HG02759 (cell line): ENCODE data around the gene KCNQ5.

Experiments used
- ATAC-seq: cut with Tn5 transposase; IDR thresholded peaks from one replicate; pipeline ENCODE4 v1.9.1; 2021; ENCODE audit warnings: mild to moderate bottlenecking, moderate library complexity; ENCODE audit not compliant: unreplicated experiment

Gene KCNQ5

DNA sequence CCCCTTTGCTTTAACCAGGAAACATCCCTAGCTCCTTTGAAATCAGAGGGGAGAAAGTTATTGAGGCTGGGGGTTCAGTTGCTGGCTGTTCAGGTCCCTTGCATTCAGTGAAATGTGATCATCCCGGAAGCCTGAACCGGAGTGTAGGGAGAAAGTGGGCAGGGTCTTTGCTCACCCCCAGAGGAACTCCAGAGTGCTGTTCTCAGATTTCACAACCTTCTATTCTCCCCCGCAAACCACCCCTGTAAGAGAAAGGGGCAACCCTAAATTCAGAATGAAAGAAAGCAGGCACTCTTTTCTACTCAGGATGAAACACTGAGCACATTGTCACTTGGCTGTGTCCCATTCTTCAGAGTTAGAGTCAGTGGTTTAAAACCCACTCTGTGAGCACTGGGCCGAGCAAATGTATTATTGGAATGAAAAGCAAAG, 463.6 kb downstream of the KCNQ5 start:
- ATAC-seq, result peak; percentile 73

DNA sequence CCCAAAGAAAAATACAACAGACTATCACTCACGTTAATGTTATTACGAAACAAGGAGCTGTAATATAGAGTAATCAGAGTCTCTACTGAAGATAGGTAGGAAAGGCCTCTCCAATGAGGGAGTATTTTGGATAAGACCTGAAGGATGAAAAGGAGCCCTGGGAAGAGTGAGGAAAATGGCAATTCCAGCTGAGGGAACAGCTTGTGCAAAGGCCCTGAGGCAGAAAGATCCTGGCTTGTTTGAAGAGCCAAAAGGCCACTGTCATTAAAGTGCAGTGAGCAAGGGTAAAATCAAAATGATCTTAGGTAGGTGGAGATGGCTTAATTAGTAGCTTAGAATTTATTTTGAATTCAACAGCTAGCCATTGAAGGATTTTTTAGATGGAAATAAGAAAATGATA, 464.9 kb downstream of the KCNQ5 start:
- no peak for ATAC-seq

DNA sequence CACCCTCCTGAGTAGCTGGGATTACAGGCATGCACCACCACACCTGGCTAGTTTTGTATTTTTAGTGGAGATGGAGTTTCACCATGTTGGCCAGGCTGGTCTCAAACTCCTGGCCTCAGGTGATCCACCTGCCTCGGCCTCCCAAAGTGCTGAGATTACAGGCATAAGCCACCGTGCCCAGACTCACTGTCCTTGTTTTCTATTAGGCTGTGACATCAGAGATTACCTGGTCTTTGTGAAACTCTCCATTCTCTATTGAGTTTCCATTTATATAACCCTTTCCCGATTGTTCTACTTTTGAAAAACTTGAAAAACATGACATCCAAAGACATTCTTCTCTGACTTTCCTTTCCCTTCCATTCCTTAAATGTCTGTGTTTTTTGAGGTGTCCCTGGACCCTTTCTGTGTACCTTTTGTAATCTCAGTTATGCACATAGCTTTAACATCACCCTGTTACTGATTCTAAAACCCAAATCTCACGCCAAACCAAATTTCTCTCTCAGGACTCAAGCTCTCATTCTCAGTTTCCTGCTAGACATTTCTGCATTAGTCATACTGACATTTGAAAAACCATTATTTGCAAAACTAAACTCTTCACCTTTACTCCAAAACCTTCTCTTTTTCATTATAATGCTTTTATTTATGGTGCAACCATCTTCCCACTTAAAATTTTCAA, 466.4 kb downstream of the KCNQ5 start:
- ATAC-seq, result peak; percentile 45

DNA sequence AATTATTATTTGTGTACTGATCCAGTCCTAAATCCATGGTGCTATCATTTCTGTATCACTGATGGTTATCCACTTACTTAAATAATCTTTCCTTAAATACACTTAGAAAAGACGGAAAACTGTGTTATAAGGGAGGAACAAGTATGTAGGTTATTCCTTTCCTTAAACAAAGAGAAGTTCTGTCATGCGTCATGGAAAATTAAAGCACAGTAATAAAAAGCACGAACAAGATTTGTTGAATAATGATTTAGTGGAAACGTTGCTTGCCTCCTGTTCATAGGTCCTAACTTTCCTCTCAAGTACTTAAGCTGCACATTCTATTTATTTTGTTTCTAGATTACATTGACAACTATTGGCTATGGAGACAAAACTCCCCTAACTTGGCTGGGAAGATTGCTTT, 483.1 kb downstream of the KCNQ5 start:
- no peak for ATAC-seq

DNA sequence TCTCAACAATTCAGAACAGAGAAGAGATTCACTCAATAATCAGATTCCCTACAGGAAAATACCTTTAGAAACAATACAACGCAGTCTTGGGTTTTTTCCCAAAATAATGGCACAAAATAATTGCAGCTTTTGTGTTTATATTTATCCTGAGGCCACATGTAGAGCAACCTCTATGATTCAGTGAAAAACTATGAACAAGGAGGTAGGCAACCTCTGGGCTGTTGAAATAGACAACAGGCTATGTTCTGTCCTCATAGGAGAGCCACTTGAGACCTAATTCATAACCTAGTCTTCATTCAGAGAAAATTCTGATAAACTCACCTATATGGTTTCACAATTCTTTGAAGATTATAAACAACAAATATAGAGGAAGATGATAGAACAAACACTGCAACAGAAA, 485.2 kb downstream of the KCNQ5 start:
- no peak for ATAC-seq

DNA sequence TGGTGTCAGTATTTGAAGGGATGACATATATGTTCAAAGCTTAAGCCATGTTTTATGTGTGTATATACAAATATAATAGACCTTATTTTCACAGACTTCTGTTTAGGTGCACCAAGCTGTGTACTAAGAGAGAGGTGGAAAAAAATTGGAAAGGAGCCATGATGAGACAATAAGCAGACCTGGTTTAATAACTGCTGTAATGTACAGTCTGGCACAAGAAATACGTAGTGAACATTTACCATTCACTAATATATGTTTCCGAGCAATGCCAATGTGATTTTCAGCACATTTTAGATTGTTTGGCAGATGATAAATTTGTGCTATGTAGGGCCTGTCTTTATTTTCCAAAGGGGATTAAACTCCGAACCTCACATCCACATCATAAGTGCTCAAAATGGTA, 487.1 kb downstream of the KCNQ5 start:
- no peak for ATAC-seq

DNA sequence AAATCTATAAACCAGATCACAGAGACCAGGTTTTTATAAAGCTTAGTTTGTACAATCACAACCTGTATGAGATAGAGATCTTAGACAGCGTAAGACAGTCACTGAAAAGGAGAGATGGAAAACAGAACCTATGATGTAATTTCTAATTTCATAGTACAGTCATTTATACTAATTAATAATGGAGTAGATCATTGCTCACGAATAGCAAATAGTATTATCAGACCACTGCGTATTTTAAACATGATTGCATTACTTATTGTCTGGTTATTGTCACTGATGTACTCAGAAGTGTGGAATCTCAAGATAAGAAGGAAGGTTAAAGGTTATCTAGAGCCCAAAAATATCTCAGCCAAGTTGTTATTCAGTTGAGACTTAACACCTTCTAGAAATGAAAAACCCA, 487.8 kb downstream of the KCNQ5 start:
- no peak for ATAC-seq

DNA sequence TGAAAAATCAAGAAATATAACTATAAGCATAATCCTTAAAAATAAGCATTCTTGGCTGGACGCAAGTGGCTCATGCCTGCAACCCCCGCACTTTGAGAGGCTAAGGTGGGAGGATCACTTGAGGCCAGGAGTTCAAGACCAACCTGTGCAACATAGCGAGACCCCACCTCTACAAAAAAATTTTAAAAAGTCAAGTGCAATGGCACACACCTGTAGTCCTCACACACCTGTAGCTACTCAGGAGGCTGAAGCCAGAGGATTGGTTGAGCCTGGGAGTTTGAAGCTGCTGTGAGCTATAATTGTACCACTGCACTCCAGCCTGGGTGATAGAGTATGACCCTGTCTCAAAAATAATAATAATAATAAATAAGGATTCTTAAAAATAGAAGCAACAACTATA, 494.5 kb downstream of the KCNQ5 start:
- ATAC-seq, result no peak

DNA sequence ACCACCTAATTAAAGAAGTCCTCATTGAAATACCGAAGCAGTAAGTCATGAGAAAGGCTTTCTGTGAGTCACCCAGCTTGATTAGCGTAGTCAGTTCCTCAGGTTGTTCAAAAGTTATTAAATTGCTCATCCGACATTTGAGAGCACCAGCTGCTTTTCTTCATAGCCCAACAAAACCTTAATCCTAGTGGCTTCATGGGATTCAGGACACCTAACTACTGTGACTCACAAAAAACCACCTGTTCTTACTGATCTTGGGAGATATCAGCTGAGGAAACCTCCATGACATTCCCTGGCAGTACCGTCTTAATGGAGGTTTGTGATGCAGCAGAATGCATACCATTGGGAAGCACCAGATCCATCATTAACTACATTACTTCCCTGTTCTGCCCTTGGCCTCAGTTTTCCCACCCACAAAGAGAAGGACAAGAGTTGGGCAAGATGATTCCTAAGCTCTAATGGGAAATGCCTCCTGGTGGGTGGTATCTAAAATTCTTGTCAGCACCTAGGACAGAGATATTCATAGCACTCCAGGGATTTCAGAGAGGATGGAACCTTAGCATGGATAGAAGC, 499.6 kb downstream of the KCNQ5 start:
- no peak for ATAC-seq

DNA sequence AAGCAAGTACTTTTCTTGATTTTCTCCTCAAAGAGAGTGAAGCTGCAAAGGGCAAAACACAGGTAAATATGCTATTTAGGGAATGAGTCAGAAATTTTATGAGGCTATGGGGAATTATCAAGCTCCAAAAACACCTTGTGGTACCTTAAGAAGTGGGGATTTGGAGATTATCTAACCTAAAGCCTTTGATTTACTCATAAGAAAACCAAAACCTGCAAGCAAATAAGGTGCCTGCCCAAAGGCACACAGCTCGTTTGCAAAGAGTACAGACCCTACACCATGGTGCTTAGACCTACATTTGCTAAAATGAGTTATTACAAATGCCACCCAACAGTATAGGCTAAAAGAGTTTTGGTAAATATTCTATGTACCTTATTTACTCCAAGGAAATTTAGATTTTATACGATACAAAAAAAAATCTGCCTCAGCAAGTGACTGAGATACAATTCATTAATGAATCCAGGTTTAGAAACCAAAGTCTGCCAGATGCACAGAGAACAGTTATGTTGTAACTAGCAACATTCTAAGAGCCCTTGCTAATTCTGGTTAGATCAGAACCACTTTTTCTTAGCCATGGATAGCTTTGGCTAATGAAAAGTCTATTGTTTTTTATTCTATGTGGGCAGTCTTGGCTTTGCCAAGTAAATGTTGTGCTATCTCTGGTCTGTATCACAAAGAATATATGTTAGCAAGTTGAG, 501.9 kb downstream of the KCNQ5 start:
- peak; percentile 81 for ATAC-seq

DNA sequence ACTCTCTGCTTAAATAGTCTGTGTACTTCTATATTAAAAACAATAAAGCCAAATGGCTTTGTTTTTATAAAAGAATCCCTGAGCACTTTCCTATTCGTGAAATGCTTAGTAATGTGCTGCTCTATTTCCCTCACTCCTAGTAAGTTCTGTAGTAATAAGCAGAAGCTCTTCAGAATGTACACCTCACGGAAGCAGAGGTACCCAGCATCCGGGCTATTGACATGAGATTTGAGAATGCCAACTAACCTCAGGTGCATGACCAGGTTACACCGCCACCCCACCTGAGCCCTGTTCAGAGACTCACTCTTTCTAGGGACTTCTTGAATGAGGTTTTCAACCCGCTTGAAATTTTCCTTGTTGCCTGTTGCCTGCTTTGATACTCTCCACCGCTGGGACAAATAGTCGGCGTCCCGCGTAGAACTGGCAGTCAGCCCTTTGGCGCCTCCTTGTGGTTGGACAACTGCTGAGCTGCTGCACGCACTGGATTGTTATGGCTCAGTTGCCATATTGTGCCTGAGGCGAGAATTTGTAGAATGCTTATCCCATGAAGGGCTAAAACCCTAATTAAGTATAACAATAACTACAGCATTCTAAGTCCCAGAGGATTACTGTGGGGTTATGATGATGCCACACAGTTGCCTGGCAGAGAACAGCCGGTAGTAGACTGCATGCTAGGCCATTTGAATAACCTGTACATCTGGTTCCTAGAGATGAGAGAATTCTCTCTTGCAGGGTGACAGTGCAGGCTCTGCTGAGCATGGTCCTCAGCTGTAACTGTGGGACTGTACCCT, 508.0 kb downstream of the KCNQ5 start:
- ATAC-seq, result peak; percentile 98

DNA sequence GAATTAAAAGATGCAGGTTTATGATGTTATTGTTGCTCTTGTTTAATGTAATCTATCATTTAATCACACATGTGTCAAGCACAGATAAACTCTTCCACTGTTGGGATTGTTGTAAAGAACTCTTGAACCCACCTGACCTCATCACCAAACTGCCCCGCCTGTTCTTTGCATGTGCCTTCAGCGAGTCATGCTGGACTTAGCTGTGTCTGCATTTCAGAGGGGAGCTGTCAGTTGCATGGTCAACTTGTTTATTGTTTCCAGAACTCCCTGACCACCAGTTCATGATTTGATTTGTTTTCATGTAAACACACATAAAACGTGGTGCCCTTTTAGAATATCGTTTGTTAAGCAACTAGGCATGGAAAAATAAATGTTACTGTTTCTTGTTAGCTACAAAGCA, 509.8 kb downstream of the KCNQ5 start:
- no peak for ATAC-seq

DNA sequence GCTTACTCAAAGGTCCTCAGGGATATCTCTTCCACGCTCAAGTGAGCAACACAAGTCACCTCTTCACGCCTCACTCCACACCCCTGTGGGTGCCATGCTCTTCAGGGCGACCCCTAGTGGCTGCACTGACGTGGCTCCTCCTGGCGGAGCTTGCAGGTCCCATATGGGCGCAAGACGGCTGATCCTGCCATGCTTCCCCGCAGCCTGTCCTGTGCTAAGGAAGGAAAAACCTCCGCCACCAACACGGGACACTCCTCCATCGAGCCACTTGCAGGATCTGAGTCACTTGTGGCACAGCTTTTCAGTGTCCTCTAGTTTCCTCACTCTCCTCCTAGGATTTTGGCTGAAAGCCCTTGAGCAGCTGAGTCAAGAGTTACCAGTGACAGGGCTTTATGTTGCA, 512.7 kb downstream of the KCNQ5 start:
- no peak for ATAC-seq

DNA sequence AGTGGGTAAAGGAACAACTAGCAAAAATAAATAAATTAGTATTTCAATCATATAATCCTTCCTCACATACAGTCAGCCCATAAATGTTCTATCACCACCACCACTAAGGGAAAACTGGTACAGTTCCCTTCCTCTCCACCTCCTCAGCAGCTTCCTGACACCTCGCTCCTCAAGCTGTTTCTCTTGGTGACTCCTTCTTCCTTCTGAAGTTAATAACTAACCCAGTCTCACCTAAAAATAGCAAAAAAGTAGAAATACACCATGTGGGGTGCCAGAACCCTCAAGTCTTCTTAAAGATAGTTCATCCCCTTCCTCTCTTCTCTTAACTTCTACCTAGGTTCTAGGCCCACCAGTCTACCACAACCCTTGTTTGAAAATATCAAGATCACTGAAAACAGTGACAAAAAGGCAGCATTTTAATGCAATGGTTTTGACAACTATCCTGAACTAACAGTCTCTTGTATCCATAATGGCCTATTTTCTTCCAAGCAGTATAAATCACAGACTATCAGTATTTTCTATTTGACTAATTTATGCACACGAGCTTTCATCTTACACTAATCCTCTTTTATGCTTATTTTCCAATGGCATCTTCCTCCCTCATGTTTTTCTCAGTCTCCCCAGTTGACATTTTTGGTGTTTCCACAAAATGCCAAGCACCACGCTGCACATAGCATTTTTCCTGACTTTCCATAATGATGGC, 518.0 kb downstream of the KCNQ5 start:
- ATAC-seq, result peak; percentile 50

DNA sequence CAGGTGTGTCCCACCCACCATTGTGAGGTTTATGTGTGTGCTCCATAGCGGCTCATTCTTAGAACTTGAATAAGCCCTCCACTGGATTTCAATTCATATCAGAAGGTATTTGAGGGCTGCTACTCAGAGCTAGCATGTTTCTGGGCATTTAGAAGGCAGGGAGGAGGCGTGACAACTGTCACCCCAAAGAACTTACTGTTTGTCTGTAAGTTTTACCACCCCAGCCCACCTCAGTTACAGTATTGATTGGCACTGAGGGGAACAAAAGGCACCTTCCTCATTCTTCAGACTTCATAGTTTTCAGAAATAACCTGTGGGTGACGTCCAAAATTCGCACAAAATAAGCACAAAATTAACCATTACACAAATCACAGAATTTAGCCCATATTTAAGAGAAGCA, 521.7 kb downstream of the KCNQ5 start:
- ATAC-seq, result no peak

DNA sequence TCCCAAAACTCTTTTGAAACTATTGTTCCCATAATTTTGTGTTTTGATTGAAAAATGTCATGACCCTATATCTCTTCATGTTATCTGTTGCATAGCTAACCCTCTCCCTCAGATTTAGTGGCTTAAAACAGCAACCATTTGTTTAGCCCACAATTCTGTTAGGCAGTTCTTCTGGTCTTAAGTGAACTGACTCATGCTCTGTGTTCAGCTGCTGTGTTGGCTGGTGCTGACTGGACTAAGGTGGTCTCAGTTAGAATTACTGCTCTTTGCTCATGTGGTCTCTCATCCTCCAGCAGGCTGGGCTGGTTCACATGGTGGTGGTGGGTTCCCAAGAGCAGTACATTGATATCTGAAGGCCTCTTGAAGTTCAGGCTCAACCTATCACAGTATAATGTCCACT, 522.7 kb downstream of the KCNQ5 start:
- ATAC-seq, result no peak

DNA sequence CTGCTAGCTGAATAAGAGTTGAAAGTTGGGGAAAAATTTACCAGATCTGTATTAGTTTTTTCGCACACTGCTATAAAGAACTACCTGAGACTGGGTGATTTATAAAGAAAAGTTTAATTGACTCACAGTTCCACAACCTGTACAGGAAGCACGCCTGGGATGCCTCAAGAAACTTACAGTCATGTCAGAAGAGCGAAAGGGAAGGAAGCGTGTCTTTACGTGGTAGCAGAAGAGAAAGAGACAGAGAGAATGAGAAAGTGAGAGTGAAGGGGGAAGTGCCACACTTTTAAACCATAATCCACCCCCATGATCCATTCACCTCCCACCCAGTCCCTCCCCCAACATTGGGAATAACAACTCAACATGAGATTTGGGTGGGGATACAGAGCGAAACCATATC, 523.8 kb downstream of the KCNQ5 start:
- peak; percentile 64 for ATAC-seq

DNA sequence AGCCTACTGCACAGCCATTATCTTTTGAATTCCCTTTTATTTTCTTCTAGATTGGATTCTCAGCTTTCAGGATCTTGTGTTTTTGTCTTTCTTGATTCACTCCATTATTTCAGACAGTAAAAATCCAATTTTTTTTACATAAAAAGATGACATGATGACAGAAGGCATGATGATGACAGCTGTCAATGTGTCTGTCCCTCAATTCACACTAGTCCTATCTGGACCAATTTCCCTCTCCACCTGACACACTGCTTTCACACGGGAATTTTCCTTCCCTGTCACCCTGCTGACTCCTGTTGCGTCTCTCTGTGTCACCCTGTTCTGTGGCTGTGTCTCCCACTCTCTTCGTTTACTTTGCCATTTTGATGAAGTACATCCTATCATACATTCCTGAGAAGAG, 529.9 kb downstream of the KCNQ5 start:
- no peak for ATAC-seq

DNA sequence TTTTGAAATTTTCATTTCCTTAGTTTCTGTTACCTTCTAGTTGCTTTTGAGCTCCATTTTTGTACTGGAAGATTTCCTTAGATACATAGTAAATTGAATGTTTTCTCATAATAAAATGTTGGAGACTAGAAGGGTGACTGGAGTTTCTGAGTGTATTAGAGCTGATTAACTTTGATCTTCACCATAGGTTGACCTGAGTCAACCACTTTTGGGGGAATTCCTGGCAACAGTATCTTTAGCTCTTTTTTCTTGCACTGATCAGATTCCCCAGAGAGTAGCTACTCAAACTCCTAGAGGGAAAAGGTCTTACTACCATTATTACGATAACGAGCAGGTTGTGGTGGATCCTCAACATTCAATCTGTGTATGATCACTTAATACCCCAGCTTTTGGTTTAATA, 530.7 kb downstream of the KCNQ5 start:
- ATAC-seq, result no peak

DNA sequence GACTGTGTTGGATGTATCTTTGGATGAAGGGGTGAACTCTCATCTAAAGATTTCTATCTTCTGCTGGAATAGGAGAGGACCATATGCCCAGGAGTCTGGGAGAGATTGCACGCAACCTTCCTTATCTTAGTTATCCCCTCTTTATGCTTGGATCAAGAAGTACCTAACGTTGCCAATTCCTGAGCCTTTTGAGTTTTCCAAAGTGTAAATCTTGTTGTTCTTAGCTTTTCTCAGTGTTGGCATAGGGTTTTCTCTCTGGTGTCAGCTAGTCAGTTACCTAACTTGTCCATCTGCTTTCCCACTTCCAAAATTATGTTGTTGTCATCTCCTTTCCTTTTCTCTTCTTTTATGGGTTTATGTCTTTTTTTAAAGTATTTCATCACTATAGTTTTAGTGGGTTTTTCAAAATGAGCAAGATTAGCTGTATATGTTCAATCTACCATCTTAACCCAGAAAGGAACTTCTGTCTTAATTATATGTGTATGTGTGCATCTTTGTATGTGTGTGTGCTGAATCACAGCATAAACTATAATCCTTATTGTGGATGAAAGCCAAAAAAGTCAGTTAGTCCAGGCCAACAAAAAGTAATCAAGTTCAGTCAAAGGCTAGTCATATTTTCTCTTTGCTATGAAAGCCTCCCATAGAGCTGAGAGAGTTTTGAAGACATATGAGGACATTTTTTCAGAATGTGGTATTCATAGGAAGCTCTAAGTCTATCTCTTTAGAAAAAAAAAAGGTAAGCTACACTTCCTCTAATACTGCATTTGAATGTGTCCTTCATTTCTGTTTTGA, 531.3 kb downstream of the KCNQ5 start:
- ATAC-seq, result no peak
